GM18505 (cell line): ENCODE results near the gene ZNF503.
A peak's percentile ranks its signal among the peaks of the same experiment; 100 is the strongest.

Experiments used
- ATAC-seq: cut with Tn5 transposase; IDR thresholded peaks from one replicate; pipeline ENCODE4 v1.9.1; 2021; ENCODE audit not compliant: unreplicated experiment
- POLR2A ChIP-seq: IDR thresholded peaks from 4 replicates; pipeline ENCODE4 v1.6.1; 2011; ENCODE audit warnings: borderline replicate concordance; ENCODE audit not compliant: insufficient read depth, insufficient read length; ENCODE audit errors: extremely low read depth

ZNF503 gene

DNA sequence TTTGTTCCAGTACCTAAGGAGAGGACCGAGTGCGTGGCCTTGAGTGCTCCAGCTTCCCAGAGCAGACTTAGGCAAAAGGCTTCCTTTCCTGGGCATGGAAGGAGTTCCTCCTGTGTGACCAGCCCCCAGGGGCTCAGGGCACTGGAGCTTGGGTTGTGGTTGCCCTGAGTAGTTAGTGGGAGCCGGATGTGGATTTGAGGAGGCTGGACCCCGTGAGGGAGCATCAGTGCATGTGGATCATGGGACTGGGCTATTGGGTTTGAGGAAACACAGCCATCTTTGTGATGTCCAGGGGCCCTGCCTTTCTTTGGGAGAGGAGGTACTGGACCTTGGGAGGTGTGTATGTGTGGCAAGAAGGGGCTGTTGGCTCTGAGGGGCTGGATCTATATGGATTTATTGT lies 38.2 kb upstream of the ZNF503 start:
- no peak for ATAC-seq
- TF ChIP-seq POLR2A: no peak

GRCh38 chr10:75438275-75438674 lies 36.7 kb upstream of the ZNF503 start:
- ATAC-seq: no peak
- TF ChIP-seq POLR2A: no peak

- TF ChIP-seq POLR2A: no peak
Observed at GRCh38 chr10:75437693-75438092, 36.1 kb upstream of the ZNF503 start.

GRCh38 chr10:75436896-75437295 lies 35.3 kb upstream of the ZNF503 start:
- TF ChIP-seq POLR2A: no peak
- ATAC-seq: no peak

More at GRCh38 chr10:75437693-75438092, 36.1 kb upstream of the ZNF503 start:
- ATAC-seq: no peak

- TF ChIP-seq POLR2A: no peak
- no peak for ATAC-seq
Observed at GRCh38 chr10:75435291-75435690, 33.7 kb upstream of the ZNF503 start.

GRCh38 chr10:75434291-75434690 lies 32.7 kb upstream of the ZNF503 start:
- no peak for TF ChIP-seq POLR2A
- ATAC-seq: no peak

GRCh38 chr10:75433216-75433615 lies 31.7 kb upstream of the ZNF503 start:
- TF ChIP-seq POLR2A: no peak
- ATAC-seq: no peak

DNA sequence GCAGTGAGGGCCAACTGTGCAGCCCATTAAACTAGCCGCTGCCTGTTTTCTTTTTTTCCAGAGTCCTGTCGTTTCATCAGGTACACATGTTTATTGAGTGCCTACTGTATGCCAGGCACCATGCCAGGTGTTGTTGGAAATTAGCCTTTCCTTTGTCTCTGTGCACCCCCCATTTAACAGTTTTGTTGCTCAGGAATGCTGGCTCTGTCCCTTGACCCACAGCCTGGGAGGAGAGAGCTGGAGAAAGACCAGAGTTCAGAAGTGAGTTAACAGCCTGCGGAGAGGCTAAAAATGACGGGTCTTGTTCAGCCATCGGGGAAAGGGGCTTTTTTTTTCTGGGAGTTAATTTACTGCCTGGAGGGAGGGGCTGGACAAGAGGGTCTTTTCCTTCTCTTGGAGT lies 31.2 kb upstream of the ZNF503 start:
- no peak for ATAC-seq

GRCh38 chr10:75432176-75432575 lies 30.6 kb upstream of the ZNF503 start:
- ATAC-seq: no peak

More for the DNA sequence above, 31.2 kb upstream of the ZNF503 start:
- TF ChIP-seq POLR2A: no peak

DNA sequence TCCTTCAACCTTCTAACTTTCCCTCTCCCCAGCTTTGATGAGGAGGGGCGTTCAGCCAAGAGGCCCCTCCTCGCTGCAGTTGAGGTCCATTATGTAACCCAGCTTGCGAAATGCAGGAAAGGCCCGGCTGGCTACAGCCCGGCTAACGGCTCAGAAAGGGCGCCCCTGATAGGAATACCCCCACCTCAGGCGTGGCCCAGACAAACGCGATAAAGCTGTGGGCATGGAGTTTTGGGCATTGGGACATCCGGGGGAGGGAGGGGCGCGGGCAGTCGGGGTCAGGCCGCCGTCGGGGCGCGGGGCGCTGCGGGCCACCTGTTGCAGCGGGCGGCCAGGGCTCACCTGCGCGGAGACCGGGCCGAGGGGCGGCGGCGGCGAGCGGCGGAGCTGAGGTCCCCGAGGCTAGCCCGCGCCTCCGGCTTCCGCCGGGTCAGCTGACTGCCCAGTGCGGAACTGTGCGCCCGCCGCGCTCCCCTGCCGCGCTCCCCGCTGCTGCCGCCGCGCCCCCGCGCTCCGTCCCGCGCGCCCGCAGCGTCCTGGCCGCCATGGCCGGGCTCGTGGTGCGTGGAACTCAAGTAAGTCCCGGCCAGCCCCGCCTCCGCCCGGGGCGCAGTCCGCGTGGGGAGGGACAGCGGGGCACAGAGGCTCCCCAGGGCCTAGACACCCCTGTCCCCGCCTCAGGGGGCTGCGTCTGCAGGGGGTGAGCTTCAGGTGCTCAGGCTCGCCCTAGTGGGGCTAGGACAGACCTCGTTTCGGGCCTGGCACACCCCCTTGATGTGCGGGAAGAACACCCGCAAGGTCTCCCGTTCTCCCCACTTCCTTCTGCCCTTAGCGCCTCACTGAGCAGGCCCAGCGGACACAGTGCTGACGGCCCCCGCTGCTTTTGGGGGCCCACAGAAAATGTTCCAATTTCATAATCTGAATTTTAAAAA lies 29.9 kb upstream of the ZNF503 start, which contains the start of gene LRMDA:
TSS of gene LRMDA (plus strand) at position 445 of the 932 bp plus-strand sequence.
- ATAC-seq: peak; percentile 49
- no peak for TF ChIP-seq POLR2A

More at GRCh38 chr10:75432176-75432575, 30.6 kb upstream of the ZNF503 start:
- no peak for TF ChIP-seq POLR2A

GRCh38 chr10:75430000-75430763 lies 28.6 kb upstream of the ZNF503 start:
- ATAC-seq: no peak
- TF ChIP-seq POLR2A: no peak

DNA sequence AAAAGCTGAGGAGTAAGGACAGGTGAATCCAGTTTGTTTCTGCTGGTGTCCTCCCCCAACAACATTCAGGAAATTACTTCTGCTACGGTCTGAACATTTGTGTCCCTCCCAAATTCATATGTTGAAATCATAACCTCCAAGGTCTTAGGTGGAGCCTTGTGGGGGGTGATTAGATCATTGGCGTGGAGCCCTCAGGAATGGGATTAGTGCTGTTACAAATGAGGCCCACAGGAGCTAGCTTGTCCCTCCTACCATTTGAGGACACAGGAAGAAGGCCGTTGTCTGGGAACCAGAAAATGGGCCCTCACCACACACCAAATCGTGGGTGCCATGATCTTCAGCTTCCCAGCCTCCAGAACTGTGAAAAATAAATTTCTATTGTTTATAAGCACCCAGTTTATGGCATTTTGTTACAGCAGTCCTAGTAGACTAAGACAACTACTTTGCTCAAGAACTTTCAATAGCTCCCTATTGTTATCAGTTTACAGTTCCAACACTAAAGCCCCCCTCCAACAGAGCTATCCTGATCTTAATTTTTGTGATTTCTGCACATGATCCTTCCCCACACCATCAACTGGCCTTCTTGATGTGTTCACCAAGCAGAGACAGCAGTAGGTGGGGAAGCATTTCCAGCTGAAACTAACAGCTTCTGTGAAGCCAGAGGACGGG lies 27.7 kb upstream of the ZNF503 start:
- no peak for ATAC-seq
- no peak for TF ChIP-seq POLR2A
